HG03571 (cell line): ENCODE results near the gene OR11A1.

Experiments
- ATAC-seq: cut with Tn5 transposase; IDR thresholded peaks from one replicate; pipeline ENCODE4 v1.9.1; 2021; ENCODE audit not compliant: unreplicated experiment

OR11A1 gene

DNA sequence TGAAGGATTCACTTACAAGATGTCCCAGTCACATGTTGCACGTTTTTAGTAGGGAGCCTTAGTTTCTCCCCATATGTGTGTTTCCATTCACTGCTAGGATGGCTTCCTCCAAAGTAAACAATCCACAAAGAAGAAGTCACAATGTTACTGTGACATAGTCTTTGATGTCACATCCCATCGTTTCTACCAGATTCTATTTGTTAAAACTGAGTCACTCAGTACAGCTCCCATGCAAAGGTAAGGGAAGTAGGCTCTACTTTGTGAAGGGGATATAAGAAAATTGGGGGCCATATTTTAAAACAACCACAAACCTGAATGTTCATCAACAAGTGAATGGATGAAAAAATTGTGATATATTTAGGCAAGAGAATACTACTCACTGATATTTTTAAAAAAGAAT is at the start of gene OR11A1, which contains the start of gene OR2H1:
TSS of gene OR11A1 (minus strand) at position 101 of the 400 bp plus-strand sequence. CDS start 29,430 bp downstream, outside the sequence.
TSS of gene OR2H1 (plus strand) at position 185 of the 400 bp plus-strand sequence. CDS start 4,615 bp downstream, outside the sequence.
- ATAC-seq = no peak

- ATAC-seq = no peak
Observed at GRCh38 chr6:29506446-29507067, 49.7 kb upstream of the OR11A1 start.

DNA sequence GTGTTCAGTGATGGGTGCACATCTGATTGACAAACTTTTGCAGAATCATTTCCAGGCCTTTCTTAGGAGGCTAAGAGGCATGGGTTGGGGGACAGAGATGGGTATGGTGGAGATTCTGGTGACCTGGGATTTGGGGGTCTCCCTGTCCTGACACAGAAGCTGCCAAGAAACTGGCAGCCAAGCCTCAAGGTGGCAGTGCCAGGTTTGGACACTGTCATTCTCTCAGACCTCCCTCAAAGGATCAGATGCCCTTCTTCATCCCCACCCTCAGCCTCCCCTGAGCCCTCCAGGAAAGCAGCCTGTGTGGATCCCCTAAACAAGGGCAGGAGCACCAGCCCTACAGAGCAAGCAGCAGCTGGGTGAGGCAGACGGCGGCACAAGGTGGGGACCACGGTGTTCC is 48.9 kb upstream of the OR11A1 start:
- no peak for ATAC-seq

DNA sequence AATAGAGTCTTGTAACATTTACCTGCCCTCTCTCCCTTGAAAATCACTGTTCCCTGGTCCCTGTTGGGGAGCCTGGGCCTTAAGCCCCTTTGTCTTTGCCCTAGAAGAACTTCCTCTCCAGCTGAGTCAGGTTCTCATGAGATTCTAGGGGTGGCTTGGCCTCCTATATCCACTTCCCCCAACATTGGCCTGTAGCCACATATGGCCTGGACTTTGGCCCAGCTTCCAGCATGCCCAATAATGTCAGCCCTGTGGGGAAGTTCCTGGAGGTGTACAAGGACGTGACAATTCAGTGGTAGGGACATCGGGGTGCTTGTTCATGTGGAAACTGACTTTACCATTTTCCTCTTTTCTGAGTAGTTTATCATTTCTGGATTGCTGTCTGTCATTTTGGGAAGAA is 48.1 kb upstream of the OR11A1 start:
- ATAC-seq = no peak

DNA sequence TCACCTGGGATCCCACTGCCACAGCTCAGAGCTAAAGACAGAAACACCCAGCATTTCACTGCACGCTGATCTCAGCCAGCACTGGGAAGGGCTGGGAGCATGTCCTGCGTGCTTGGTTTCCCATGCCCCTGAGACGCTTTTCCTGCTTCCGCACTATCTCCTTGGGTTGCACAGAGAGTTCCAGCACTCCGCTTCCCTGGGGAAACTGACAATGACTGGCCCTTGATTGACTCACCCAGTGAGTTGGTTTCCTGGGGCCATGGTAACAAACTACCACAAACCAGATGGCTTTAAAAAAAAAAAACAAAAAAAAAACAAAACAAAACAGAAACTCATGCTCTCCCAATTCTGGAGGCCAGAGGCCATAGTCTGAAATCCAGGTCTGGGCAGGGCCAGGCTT is 45.7 kb upstream of the OR11A1 start:
- ATAC-seq = no peak

DNA sequence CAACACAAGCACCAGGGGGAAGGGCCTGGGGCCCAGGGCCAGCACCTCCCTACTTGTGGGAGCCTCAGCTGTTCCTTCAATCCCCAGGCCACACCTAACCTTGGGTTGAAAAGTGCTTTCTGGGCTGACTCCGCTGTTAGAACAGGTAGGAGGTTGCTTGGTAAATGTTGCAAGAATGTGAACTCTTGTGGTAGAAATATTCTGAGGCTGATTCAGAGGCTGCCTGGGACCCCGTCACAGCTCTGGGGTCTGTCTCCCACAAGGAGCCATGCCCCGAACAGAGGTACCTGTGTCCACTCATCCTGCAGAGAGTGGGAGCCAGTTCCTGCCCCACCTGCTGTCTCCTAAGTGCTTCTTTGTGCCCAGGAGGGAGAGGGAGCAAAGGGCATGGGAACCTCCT is 45.3 kb upstream of the OR11A1 start:
- ATAC-seq = no peak

GRCh38 chr6:29501106-29501505 is 44.2 kb upstream of the OR11A1 start:
- no peak for ATAC-seq

DNA sequence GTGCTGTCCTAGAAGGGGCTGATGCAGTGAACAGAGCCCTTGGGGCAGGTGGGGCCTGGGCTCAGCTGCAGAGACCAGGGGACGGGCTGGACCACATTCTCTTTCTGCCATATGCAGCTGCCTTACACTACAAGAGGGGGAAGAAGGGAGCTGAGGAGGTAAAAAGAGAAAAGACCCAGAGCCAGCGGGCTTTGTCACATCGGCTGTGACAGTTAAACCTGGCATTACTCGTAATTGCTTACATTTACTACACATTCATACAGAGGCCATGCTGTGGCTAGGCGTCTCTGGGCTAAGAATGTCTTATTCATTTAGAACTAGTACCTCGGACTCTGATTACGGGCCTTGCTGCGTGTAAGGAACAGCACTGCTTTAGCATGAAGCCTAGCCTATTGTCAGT is 43.7 kb upstream of the OR11A1 start:
- ATAC-seq = no peak

GRCh38 chr6:29499704-29500103 is 42.8 kb upstream of the OR11A1 start:
- ATAC-seq = no peak

GRCh38 chr6:29496961-29497360 is 40.1 kb upstream of the OR11A1 start:
- no peak for ATAC-seq

GRCh38 chr6:29495571-29495970 is 38.7 kb upstream of the OR11A1 start:
- ATAC-seq = no peak

DNA sequence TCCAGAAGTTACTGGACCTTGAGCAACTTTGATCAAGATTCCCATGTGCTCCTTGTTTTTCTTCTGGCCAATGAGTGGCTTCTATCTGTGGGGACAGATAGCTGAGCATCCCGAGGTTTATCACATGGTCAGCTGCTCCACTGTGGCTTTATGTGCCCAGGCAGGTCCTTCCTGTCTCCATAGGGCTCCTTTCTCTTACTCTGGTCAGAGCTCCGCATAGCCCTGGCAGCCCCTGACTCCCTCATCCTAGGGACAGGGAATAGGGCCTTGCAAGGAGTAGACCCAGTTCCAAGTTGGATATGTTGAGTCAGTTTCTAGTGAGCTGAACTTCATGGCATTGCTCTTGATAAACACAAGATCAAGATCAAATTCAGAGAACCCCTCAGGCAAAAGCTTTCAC is 37.3 kb upstream of the OR11A1 start:
- ATAC-seq = no peak

GRCh38 chr6:29493261-29493660 is 36.4 kb upstream of the OR11A1 start:
- ATAC-seq = no peak

- no peak for ATAC-seq
Observed at GRCh38 chr6:29491574-29491973, 34.7 kb upstream of the OR11A1 start.

GRCh38 chr6:29490552-29490951 is 33.7 kb upstream of the OR11A1 start:
- no peak for ATAC-seq

- no peak for ATAC-seq
Observed at GRCh38 chr6:29490055-29490454, 33.2 kb upstream of the OR11A1 start.

DNA sequence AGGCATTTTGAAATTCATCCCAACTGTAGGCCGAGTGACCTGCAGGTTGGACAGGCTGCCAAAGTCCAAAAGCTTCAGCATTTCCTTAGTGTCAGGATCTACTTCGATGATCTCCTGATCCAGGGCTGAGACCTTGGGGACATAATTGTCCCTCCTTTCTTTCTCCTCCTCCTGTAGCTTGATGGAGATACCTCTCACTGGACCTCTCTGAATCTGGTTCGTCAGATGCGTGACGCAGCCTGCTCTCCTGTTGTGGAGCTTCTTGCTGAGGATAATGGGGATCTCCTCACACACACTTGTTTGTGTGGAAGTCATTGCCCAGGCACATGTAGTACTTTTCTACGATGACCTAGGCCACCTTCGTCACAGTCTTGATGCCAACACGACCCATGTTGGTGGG is 32.4 kb upstream of the OR11A1 start:
- no peak for ATAC-seq

GRCh38 chr6:29488874-29489273 is 32.0 kb upstream of the OR11A1 start:
- ATAC-seq = no peak

- ATAC-seq = no peak
Observed at GRCh38 chr6:29487660-29488059, 30.8 kb upstream of the OR11A1 start, which contains the start of gene MAS1L. MAS1L (minus strand) TSS chr6:29487956; CDS start chr6:29487902, 54 bp downstream.

GRCh38 chr6:29487131-29487530 is 30.3 kb upstream of the OR11A1 start:
- ATAC-seq = no peak

GRCh38 chr6:29486577-29486976 is 29.7 kb upstream of the OR11A1 start:
- ATAC-seq = no peak

DNA sequence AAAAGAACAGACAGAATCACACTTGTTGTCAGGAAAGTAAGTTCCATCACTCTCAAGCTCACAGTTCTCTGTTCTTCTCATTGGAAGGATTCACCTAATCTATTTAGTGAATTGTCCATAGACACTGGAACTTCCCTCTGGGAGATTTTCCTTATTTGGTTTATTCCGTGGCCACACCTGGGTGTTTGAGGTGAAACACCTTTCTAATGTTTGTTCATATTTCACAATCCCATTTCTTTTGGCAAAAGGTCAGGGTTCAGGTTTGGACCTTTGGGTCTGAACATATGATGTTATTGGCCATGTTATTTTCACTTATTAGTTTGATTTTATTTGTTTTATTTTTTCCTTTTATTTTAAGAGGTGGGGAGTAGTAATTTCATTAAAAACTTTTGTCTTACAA is 26.9 kb upstream of the OR11A1 start:
- no peak for ATAC-seq

DNA sequence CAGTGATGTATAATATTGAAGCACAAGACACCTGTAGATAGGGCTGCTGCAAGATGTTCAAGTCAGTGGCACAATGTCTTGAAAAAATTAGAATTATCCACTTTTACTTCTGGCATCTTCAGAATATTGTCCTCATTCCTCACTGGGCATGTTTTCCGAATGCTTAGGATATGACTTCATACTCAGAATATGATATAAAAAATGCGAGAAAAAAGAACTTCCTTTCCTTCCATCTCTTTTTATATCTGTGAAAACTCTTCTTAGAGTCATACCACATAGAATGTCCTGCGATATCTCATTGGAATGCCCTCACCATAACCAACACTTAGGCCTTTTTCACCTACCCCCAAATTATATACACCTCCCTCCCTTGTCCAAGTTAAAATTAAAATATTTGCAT is 26.3 kb upstream of the OR11A1 start:
- ATAC-seq = no peak
